Measurements from ENCODE around the gene GPR141. TPM values are rescaled to one million over a fixed set of nuclear protein-coding genes. Genes with fewer than 3 reads are reported as not detected.

Gene GPR141
- total RNA-seq, 1 experiment from 2014 or later: not detected

DNA sequence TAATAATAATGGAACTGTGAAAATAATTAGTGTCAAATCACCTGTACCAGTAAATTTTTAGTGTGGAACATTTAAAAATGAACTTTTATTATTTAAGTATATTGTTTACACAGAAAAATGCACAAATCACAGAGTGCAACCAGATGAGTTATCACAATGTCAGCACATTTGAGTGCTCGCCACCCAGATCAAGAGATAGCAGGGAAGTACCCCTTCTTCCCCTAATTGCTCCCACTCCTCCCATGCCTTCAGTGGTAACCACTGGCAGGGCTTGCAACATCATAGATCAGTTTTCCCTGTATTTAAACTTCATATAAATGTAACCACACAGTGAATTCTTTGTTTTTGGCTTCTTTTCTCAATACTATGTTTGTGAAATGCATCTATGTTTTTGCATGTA is 7.8 kb upstream of the GPR141 start:
- Histone ChIP-seq H3K36me3 (ENCODE audit: control insufficient read depth, insufficient read depth, low read length) (no peaks in the 10 kb centered on the region), H3K4me3 (ENCODE audit: low read depth, low read length) (no peak overlapping the region), H3K9me3 (no peaks in the 10 kb centered on the region), H3K4me1 (no peaks in the 10 kb centered on the region), H3K27me3 (replicated peaks; ENCODE audit: control insufficient read depth, insufficient read depth, low read length) (no peaks in the 10 kb centered on the region)
- intact Hi-C loops (cut with micrococcal nuclease; ENCODE audit: unreplicated experiment): no loop called here
- Mint-ChIP-seq H3K27ac (ENCODE audit: unreplicated experiment) (no peak overlapping the region), H3K27me3 (ENCODE audit: insufficient read depth, unreplicated experiment) (peaks cover 9% of the 10 kb centered on the region), H3K4me3 (ENCODE audit: unreplicated experiment) (no peak overlapping the region), H3K9me3 (ENCODE audit: unreplicated experiment) (no peaks in the 10 kb centered on the region), H3K36me3 (ENCODE audit: insufficient read depth, unreplicated experiment) (no peaks in the 10 kb centered on the region), H3K4me1 (ENCODE audit: low read depth, unreplicated experiment) (no peaks in the 10 kb centered on the region)
- no peak for DNase-seq
- BruUV-seq (replicated peaks): no TSS peak
- TF ChIP-seq, protein P1, sequence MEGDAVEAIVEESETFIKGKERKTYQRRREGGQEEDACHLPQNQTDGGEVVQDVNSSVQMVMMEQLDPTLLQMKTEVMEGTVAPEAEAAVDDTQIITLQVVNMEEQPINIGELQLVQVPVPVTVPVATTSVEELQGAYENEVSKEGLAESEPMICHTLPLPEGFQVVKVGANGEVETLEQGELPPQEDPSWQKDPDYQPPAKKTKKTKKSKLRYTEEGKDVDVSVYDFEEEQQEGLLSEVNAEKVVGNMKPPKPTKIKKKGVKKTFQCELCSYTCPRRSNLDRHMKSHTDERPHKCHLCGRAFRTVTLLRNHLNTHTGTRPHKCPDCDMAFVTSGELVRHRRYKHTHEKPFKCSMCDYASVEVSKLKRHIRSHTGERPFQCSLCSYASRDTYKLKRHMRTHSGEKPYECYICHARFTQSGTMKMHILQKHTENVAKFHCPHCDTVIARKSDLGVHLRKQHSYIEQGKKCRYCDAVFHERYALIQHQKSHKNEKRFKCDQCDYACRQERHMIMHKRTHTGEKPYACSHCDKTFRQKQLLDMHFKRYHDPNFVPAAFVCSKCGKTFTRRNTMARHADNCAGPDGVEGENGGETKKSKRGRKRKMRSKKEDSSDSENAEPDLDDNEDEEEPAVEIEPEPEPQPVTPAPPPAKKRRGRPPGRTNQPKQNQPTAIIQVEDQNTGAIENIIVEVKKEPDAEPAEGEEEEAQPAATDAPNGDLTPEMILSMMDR (IDR thresholded peaks at IDR 0.05; ENCODE audit: insufficient read depth in 1 of 2, low read depth in 1 of 2, low read length in 1 of 2, severe bottlenecking in 1 of 2, unreplicated experiment in 1 of 2): no peak
- POLR2A ChIA-PET: no interaction called here
- CTCF ChIA-PET: no interaction called here

DNA sequence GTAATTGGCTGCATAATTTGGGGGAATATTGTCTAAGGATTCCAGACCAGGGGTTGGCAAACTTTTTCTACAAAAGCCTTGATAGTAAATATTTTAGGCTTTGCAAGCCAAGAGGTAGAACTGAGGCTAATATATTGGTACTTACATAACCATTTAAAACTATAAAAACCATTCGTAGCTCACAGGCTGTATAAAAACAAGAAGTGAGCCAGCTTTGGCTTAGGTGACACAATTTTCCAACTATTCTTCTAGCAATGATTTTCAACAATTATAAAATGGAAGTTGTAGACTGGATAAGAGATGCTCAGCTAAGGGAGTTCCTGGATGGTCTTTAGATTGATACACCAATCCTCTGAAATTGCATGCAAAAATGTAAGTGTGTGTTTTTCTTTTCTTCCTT is 1.4 kb downstream of the GPR141 start:
- Mint-ChIP-seq H3K36me3 (ENCODE audit: insufficient read depth, unreplicated experiment) (no peaks in the 10 kb centered on the region), H3K4me1 (ENCODE audit: low read depth, unreplicated experiment) (no peaks in the 10 kb centered on the region), H3K27ac (ENCODE audit: unreplicated experiment) (no peak overlapping the region), H3K9me3 (ENCODE audit: unreplicated experiment) (no peaks in the 10 kb centered on the region), H3K4me3 (ENCODE audit: unreplicated experiment) (no peak overlapping the region), H3K27me3 (ENCODE audit: insufficient read depth, unreplicated experiment) (no peaks in the 10 kb centered on the region)
- ChIA-PET POLR2A (no interaction called here), CTCF (no interaction called here)
- Histone ChIP-seq H3K4me3 (ENCODE audit: low read depth, low read length) (no peak overlapping the region), H3K27me3 (replicated peaks; ENCODE audit: control insufficient read depth, insufficient read depth, low read length) (no peaks in the 10 kb centered on the region), H3K36me3 (ENCODE audit: control insufficient read depth, insufficient read depth, low read length) (no peaks in the 10 kb centered on the region), H3K4me1 (no peaks in the 10 kb centered on the region), H3K9me3 (no peaks in the 10 kb centered on the region)
- no TSS peak for BruUV-seq (replicated peaks)
- intact Hi-C loops (cut with micrococcal nuclease; ENCODE audit: unreplicated experiment): no loop called here
- TF ChIP-seq, protein P1 (IDR thresholded peaks at IDR 0.05; ENCODE audit: insufficient read depth in 1 of 2, low read depth in 1 of 2, low read length in 1 of 2, severe bottlenecking in 1 of 2, unreplicated experiment in 1 of 2): no peak
- DNase-seq: no peak

DNA sequence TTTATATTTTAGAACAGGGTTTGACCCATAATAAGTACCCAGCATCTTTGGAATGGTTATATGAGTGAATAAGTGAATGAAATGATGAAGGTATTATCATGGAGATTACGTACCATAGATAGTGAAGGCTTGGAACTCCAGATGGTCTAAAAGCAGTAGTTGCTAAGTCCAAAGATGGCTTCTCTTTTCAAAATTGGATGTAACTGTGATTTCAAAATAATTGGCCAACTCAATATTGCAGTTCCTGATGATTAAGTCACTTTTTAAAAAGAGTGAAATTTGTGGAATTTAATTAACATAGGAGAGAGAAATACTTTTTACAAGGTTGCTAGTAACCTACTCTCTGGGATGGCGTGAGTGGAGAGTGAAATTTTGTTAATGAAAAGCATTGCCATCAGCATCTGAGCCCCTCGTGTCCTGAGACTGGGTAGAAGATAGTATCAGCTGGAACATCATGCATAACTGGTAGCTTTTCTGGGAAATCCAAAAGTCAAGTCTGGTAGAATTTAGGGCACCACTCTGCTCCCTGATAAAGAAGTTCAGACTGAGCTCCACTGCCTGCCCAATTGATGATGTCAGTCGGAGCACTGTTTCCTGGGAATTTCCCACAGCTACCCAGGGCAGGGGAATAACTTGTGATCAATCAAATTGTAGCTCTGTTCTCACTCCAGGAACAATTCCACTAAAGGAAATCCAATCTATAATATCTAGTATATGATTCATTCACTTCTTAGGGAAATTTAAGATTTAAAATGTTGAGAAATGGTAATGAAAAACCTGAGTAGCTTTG is 3.2 kb downstream of the GPR141 start:
- Mint-ChIP-seq H3K27ac (ENCODE audit: unreplicated experiment) (no peak overlapping the region), H3K27me3 (ENCODE audit: insufficient read depth, unreplicated experiment) (no peaks in the 10 kb centered on the region), H3K4me1 (ENCODE audit: low read depth, unreplicated experiment) (no peaks in the 10 kb centered on the region), H3K4me3 (ENCODE audit: unreplicated experiment) (no peak overlapping the region), H3K9me3 (ENCODE audit: unreplicated experiment) (no peaks in the 10 kb centered on the region), H3K36me3 (ENCODE audit: insufficient read depth, unreplicated experiment) (no peaks in the 10 kb centered on the region)
- DNase-seq: no peak
- Histone ChIP-seq H3K4me3 (ENCODE audit: low read depth, low read length) (no peak overlapping the region), H3K27me3 (replicated peaks; ENCODE audit: control insufficient read depth, insufficient read depth, low read length) (no peaks in the 10 kb centered on the region), H3K36me3 (ENCODE audit: control insufficient read depth, insufficient read depth, low read length) (no peaks in the 10 kb centered on the region), H3K9me3 (no peaks in the 10 kb centered on the region), H3K4me1 (no peaks in the 10 kb centered on the region)
- BruUV-seq (replicated peaks): no TSS peak
- intact Hi-C loops (cut with micrococcal nuclease; ENCODE audit: unreplicated experiment): no loop called here
- POLR2A ChIA-PET: no interaction called here
- CTCF ChIA-PET: no interaction called here
- TF ChIP-seq, protein P1 (IDR thresholded peaks at IDR 0.05; ENCODE audit: insufficient read depth in 1 of 2, low read depth in 1 of 2, low read length in 1 of 2, severe bottlenecking in 1 of 2, unreplicated experiment in 1 of 2): no peak
